Nucleus accumbens (tissue), 56 donors: ENCODE data around the gene ARFGEF2.
"Not testable (repeated sequence)": the region's sequence is repeated elsewhere in the genome, so short reads cannot be mapped to it uniquely, and the experiment has no call there.

Experiments used
- DNase-seq, 56 donors: peaks; one replicate each; lab custom pipeline; 2025; lab: John Stamatoyannopoulos, UW

ARFGEF2 gene

DNA sequence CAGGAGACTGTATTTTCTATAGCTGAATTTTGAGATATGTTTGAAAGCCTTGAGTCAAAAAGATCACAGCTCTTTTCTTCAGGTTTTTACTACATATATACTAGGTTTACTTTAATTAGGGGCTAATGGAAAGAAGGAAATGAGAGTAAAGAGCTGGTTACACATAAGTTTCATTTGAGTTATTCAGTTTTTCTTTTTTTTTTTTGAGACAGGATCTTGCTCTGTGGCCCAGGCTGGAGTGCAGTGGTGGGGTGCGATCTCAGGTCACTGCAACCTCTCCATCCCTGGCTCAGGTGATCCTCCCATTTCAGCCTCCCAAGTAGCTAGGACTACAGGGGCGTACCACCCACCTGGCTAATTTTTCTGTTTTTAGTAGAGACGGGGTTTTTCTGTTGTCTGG, 4.8 kb downstream of the ARFGEF2 start:
- DNase-seq = no peak

DNA sequence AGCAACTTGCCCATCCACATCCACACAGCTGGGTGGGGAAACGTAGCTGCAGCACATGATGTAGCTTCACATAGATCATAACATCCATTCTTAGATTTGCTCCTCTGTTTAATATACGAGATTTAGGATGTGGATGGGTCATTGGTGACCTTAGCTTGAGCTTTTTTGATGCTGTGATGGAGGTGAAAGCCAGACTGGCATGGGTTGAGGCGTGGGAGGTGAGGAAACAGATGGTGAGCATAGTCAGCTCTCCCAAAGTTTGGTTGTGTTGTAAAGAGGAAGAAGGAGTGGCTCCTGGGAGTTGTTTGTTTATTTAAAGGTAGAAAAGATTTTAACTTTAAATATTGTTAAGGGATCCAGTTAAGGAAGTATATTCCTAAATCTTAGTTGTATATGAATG, 5.3 kb downstream of the ARFGEF2 start:
- no peak for DNase-seq

DNA sequence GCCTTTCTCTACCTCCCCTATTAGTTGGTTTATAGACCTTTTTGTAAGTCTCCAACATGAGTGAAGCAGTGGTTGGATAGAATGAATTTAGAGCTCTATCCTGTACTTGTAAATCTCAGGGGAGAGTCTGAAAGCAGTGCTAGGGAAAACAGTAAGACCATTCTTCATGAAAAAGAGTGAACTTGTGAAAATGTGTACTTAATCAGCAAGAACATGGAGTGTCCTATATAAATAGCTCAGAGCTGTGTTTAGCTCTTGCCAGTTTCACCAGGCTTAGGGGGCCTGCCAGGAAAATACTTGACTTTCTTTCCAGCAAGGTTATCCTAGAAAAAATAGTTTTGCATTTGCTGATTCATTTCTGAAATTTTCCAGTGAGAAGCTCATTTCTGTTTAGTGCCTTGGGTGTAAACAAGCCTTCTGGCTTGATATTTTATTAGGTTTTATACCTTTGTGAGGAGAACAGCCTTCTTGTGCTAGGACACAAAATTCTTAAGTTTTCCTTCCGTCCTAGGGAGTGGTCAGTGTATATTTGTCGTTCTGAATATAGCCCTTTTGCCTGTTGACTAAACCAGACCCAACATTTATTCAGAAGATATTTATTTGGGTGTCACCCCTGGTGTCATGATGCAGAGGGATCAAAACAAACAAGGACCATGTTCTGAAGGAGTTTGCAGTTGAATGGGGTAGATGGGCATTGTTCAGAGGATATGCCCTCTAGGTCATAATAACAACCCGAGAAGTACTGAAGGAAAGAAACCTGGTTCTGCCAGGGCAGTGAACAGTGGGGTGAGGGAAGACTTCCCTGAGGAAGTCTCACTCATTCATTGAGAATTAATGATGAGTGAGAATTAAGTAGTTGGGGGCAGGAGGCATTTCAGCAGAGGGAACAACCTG, 7.6 kb downstream of the ARFGEF2 start:
- DNase-seq = no peak

DNA sequence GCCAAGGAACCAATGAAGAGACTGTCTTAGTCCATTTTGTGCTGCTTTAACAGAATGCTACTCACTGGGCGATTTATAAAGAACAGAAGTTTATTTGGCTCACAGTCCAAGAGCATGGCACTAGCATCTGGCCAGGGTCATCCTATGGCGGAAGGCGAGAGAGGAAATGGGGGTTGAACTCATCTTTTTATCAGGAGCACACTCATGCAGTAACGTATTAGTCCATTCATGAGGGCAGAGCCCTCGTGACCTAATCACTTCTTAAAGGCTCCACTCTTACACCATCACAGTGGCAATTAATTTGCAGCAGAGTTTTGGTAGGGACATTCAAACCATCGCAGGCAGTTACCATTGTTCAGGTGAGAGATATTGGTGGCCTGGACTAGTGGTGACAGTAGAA, 8.5 kb downstream of the ARFGEF2 start:
- DNase-seq = no peak

DNA sequence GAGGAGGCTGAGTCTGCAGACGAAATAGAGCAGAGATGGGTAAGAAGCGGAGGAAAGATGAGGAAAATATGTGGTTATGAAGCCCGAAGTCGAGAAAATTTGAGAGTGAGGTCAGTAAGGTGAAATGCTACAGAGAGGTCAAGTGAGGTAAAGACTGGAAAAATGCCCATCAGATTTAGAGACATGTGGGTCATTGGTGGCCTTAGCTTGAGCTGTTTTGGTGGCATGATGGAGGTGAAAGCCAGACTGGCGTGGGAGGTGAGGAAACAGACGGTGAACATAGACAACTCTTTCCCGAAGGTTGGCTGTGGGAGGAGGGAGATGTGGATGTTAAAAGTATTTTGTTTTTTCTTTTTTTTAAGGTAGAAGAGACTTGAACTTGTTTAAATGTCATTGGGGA, 9.4 kb downstream of the ARFGEF2 start:
- DNase-seq = no peak

DNA sequence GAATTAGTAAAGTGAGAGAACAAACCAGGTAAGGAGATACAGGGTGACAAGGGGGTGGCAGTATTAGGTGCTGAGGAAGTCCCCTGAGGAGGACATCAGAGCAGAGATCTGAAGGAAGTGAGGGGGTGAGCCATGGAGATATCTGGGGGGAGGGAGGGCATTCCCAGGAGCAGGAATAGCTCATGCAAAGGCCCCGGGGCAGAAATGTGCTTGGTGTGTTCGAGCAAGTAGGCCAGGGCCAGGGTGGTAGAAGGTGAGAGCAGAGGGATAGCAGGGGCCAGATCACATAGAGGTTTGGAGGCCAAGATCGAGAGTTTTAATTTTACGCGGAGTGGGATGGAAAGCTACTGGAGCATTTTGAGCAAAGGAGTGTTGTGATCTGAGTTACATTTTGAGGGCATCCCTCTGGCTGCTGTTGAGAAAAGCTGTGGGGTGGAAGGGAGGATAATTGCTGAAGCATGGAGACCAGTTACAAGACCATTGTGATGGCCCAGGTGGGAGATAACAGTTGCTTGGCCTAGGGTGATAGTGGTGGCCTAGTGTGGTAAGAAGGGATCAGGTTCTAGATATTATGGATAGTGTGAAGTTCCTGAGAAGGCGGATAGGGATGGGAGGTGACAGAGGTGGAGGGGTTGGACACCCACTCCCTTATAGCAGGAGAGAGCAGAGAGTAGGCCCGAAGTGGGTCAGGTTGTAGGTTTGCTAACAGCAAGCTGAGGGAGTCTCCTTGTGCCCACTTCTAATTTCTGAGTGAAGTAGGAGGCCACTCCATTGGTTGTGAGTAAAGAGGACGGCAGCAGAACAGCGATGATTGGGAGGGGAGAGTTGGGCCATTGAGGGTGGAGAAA, 10.2 kb downstream of the ARFGEF2 start:
- no peak for DNase-seq

DNA sequence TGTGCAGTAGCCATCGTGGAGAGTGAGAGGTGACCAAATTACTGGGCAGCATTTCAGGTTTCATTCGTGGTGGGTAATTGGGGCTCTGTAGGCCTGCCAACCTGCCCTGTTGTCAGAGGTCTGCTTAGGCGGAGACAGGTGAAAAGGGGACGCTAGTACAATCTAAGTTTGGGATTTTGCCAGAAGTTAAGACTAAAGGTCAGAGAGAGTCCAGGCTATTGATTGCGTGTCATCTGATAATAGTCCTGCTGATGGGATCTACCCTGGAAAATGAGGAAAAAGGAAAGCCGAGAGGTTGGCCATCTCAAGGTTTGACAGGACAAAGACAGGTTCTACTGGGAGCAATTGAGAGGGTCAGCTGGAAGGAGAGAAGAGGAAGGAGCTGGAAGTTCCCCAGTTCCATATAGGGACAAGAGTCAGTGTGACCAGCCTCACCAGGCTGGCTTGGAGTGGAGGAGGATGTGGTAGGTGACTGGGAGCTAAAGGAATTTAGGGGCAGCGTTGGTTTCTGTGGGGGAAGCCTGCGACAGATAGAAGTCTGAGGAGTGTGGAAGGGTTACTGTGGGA, 10.9 kb downstream of the ARFGEF2 start:
- DNase-seq = no peak

DNA sequence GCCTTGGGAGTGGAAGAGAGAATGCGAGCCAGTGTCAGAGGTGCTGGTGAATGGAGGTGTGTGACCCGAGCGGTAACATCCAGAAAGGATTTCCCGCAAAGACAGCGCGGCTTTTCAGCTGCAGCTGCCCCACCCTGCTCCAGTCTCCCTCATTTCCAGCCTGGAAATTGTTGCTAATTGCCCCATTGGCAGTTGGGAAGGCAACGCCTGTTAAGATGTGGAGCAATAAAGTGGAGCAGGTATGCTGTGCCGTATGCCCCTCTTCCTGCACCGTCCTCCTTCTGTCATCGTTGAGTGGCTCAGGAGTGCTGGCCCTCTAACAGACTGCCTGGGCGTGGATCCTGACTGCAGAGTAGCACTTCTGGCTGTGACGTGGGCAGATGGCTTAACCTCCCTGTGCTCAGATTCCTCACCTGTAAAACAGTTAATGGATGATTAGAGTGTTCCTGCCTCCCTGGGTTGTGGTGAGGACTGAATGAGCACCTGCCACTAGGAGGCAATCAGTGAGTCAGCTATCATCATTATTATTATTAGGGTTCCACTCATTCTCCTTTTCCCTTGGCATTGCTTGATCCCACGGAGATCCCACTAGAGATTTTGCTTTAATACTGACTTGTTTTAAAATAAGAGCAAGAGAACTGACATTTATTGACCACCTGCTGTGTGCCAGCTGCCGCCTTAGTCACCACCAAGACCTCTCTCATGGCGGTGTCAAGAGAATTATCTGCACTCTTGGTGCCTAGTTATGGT, 11.7 kb downstream of the ARFGEF2 start:
- no peak for DNase-seq

DNA sequence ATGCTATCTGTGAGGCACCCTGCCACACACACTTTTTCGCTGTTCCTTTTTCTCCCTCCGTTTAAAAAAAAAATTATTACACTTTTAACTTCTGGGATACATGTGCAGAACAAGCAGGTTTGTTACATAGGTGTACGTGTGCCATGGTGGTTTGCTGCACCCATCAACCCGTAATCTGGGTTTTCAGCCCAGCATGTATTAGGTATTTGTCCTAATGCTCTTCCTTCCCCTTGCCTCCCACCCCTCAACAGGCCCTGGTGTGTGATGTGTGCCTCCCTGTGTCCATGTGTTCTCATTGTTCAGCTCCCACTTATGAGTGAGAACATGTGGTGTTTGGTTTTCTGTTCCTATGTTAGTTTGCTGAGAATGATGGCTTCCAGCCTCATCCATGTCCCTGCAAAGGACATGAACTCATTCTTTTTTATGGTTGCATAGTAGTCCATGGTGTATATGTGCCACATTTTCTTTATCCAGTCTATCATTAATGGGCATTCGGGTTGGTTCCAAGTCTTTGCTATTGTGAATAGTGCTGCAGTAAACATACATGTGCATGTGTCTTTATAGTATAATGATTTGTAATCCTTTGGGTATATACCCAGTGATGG, 12.9 kb downstream of the ARFGEF2 start:
- DNase-seq = not testable (repeated sequence)

DNA sequence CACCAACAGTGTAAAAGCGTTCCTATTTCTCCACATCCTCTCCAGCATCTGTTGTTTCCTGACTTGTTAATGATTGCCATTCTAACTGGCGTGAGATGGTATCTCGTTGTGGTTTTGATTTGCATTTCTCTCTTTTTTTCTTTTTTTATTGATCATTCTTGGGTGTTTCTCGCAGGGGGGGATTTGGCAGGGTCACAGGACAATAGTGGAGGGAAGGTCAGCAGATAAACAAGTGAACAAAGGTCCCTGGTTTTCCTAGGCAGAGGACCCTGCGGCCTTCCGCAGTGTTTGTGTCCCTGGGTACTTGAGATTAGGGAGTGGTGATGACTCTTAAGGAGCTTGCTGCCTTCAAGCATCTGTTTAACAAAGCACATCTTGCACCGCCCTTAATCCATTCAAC, 13.5 kb downstream of the ARFGEF2 start:
- not testable (repeated sequence) for DNase-seq

DNA sequence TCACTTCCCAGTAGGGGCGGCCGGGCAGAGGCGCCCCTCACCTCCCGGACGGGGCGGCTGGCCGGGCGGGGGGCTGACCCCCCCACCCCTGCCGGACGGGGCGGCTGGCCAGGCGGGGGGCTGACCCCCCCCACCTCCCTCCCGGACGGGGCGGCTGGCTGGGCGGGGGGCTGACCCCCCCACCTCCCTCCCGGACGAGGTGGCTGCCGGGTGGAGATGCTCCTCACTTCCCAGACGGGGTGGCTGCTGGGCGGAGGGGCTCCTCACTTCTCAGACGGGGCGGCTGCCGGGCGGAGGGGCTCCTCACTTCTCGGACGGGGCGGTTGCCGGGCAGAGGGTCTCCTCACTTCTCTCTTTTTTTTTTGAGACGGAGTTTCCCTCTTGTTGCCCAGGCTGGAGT, 14.7 kb downstream of the ARFGEF2 start:
- DNase-seq = not testable (repeated sequence)

DNA sequence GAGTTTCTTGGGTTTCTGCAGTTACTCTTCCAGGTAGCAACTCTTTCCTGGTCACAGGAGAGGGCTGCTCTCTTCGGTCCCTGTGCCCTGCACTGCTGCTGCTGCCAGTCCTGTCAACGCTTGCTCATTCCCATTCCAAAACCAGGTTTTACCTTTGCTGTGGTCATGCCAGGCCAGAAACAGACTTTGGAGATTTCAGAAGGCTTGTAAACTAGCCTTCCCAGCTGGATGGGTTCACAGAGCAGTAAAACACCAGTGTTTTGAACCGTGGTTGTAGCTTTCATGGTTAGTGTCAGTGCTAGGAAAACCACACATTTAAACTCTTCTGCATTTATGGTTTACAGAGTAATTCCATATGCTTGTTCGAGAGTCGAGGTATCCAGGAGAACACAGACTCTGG, 16.2 kb downstream of the ARFGEF2 start:
- no peak for DNase-seq

DNA sequence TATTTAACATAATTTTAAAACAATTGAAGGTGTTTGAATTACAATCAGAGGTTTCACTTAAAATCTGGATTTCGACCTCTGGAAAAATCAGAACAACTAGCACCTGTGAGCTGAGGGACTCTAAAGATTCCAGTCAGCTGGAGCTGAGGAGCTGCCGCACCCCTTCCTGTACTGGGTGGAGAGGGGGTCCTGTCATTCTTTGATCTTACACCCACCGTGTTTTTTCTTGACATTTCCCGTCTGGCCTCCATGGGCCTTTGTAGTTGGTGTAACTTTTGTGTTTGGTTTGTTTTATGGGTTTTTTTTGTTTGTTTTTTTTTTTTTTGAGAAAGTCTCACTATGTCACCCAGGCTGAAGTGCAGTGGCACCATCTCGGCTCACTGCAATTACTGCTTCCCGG, 17.2 kb downstream of the ARFGEF2 start:
- no peak for DNase-seq

DNA sequence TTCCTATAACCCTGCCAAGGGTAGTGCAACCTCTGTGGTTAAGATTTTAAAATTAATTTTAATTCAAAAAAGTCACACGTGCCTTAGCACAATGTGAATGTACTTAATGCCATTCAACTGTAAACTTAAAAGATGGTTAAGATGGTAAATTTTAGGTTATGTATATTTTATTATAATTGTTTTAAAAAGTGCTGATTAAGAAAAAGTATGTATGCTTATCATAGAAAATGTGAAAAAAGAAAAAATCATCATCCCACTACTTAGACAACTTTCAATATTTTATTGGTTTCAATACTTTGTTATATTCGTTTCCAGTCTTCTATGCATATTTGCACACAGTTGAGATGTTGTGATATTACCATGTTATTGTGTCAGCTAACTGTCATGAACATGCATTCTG, 18.7 kb downstream of the ARFGEF2 start:
- DNase-seq = no peak

DNA sequence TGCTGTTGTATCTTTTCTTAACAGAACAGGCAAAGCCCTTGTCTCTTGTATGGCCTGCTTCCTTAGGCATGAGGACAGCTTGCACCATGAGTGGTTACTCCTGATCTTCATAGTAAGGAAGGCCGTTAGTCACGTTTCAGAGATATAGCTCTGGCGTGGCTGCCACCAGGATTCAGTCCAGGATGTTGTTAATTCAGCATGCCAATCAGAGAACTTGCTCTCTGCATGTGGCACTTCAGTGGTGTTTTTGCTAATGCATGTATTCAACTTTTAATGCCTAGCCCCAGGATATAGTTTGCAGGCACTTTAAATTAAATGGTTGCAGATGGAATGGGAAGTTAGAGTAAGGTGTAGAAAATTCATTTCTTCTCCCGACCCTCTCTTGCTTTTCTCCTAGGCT, 20.0 kb downstream of the ARFGEF2 start:
- DNase-seq = no peak

DNA sequence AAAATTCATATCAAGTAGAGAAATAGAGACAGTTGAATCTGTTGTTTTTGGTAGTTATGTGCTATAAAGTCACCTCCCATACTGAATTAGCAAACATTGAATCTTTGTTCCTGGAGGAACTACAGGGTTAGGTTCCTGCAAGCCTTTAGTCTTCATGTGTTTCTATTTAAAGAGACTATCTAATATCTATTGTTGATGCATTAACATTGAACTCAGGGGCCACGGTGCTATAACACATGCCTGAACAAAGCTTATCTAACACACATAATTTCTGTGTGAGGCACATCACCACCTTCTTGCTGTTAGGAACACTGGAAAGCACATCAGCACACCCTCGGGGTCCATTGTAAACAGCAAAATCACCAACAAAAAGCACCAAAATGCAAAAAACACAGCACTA, 21.2 kb downstream of the ARFGEF2 start:
- no peak for DNase-seq

DNA sequence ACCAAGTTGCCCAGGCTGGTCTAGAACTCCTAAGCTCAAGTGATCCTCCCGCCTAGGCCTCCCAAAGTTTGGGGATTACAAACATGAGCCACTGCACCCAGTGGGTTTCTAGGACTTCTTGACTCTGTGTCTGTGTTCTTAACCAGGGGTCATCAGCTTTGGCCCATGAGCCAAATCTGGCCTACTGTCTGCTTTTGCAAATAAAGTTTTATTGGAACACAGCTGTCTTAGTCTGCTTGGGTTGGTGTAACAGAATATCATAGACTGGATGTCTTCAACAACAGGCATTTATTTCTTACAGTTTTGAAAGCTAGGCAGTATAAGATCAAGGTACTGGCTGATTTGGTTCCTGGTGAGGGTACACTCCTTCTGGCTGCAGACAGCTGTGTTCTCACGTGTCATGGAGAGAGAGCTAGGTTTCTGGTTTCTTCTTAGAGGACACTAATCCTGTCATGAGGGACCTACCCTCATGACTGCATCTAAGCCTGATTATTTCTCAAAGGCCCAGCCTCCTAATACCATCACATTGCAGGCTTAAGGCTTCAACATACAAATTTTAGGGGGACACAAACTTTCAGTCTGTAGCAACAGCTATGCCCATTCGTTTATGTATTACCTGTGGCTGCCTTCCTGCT, 23.3 kb downstream of the ARFGEF2 start:
- DNase-seq = no peak

DNA sequence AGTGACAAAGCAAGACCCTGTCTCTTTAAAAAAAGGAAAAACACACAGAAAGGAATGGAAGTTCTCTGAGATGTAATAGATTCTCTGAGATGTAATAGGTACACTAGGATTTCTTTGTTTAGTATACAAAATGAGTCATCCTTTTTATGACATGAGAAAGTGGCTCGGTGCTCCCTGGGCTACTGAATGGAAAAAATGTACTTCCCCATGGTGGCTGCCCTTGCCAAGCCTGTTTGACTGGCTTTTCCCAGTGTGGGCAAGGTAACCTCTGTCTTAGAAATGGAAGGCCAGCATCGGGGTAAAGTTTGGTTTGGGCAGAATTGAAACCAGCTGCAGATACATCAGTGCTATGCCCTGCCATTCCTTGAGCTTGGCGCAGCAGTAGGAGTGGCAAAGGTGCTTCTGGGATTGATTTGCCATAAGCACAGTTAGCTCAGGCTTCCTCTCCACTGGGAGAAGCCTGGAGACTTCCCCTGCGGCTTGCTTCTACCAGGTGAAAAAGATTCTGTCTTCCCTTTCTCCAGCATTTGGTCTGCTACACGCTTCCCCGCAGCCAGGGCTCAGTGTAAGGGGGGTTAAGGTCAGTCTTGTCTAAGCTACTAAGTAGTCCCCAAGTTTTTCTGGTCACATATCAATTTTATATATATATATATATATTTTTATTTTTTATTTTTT, 24.5 kb downstream of the ARFGEF2 start:
- DNase-seq = no peak

DNA sequence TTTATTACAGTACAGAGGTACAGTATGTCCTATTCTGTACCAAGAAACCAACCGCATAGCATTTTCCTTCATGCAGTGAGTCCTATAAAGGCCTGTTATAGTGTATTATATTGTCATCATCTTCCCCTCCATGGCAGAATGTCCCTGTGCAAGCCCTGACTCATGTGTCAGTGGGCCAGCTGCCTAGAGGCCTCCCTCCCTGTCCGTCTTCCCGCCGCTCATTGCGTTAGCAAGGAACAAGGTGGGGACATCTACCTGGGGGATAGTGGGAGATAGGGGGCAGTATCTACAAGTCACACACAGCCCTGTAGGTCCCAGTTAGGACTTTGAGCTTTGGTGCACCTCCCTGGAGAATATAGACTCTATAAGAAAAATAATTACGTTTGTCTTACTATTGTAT, 27.1 kb downstream of the ARFGEF2 start:
- no peak for DNase-seq
